HG02763 (cell line): ENCODE measurements around the gene TEX9.

Experiments
- ATAC-seq: cut with Tn5 transposase; IDR thresholded peaks from one replicate; pipeline ENCODE4 v1.9.1; 2021; ENCODE audit warnings: mild to moderate bottlenecking, moderate library complexity; ENCODE audit not compliant: unreplicated experiment

TEX9 gene

GRCh38 chr15:56440214-56440770 lies 75.1 kb downstream of the TEX9 start:
- no peak for ATAC-seq

GRCh38 chr15:56442354-56442753 lies 77.1 kb downstream of the TEX9 start:
- ATAC-seq = no peak

- ATAC-seq = no peak
These were observed 80.5 kb downstream of the TEX9 start for GRCh38 chr15:56445746-56446145.

- no peak for ATAC-seq
These were observed 89.6 kb downstream of the TEX9 start for GRCh38 chr15:56454836-56455235.

- no peak for ATAC-seq
These were observed 91.0 kb downstream of the TEX9 start for GRCh38 chr15:56456229-56456628.

GRCh38 chr15:56459096-56459495 lies 93.9 kb downstream of the TEX9 start:
- ATAC-seq = no peak

GRCh38 chr15:56460071-56460470 lies 94.8 kb downstream of the TEX9 start:
- ATAC-seq = no peak

GRCh38 chr15:56460947-56461346 lies 95.7 kb downstream of the TEX9 start:
- no peak for ATAC-seq

- ATAC-seq = peak; percentile 100
These were observed 99.8 kb downstream of the TEX9 start, which contains the start of gene MNS1 for GRCh38 chr15:56464893-56465520. Gene MNS1 (minus strand): TSS chr15:56465137. CDS start chr15:56464972, 165 bp downstream.

- ATAC-seq = no peak
These were observed 102.4 kb downstream of the TEX9 start for GRCh38 chr15:56467616-56468015.

- ATAC-seq = peak; percentile 40
These were observed 103.2 kb downstream of the TEX9 start for GRCh38 chr15:56468401-56468800.

GRCh38 chr15:56469483-56469882 lies 104.3 kb downstream of the TEX9 start:
- ATAC-seq = no peak

- no peak for ATAC-seq
These were observed 106.3 kb downstream of the TEX9 start for GRCh38 chr15:56471440-56472069.

GRCh38 chr15:56472278-56472677 lies 107.1 kb downstream of the TEX9 start:
- ATAC-seq = no peak

- no peak for ATAC-seq
These were observed 107.8 kb downstream of the TEX9 start for GRCh38 chr15:56473017-56473416.

- no peak for ATAC-seq
These were observed 110.1 kb downstream of the TEX9 start for GRCh38 chr15:56475351-56475750.
